ENCODE results near the gene GABRD. TPM values are rescaled to one million over a fixed set of nuclear protein-coding genes. Genes with fewer than 3 reads are reported as not detected.

GABRD gene
- total RNA-seq, 1 experiment from 2014 or later, result 15.6 TPM

DNA sequence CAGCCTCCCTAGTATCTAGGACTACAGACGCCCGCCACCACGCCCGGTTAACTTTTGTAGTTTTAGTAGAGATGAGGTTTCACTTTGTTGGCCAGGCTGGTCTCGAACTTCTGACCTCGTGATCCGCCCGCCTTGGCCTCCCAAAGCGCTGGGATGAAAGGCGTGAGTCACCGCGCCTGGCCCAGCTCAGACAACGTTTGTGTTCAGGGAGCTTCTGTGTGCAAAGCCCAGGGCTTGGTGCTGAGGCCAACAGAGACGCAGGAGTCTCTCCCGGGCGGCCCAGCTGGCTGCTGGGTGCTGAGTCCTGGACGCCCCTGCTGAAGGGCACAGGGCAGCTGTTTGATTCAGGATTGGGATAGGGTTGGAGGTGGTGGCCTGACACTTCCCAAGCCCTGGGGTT is 34.1 kb downstream of the GABRD start:
- no peak overlapping the region for H2AFZ ChIP-seq (ENCODE audit: low read depth, low read length, poor library complexity, severe bottlenecking)
- POLR2A ChIA-PET, result no interaction called here
- ATAC-seq (no peak), DNase-seq (ENCODE audit: low read depth, low spot score) (no peak)
- intact Hi-C loops (cut with micrococcal nuclease), result no loop called here
- H3K4me1 ChIP-seq (ENCODE audit: control insufficient read depth in 1 of 2, insufficient read depth in 2 of 2, low read length in 2 of 2), result peaks cover 31 to 46% of the 10 kb centered on the region in 2 experiments
- H3K27me3 ChIP-seq (ENCODE audit: insufficient read depth, low read length), result no peaks in the 10 kb centered on the region
- CTCF ChIA-PET, result no interaction called here
- peak overlapping the region; percentile 22; the same call in 1 of the 2 replicates for H3K9ac ChIP-seq (ENCODE audit: low read length)
- peaks cover 5 to 10% of the 10 kb centered on the region in 2 experiments; a peak in 2 of 4 replicates for H3K36me3 ChIP-seq (ENCODE audit: control insufficient read depth in 1 of 2, insufficient read depth in 2 of 2, low read length in 2 of 2)
- H4K20me1 ChIP-seq (ENCODE audit: insufficient read depth), result no peaks in the 10 kb centered on the region
- no peaks in the 10 kb centered on the region for H3K9me3 ChIP-seq (ENCODE audit: control insufficient read depth in 1 of 2, insufficient read depth in 1 of 2, low read depth in 1 of 2, low read length in 2 of 2)
- TF ChIP-seq EZH2phosphoT487 (IDR thresholded peaks at IDR 0.05; ENCODE audit: borderline replicate concordance) (no peak), CEBPB (IDR thresholded peaks at IDR 0.05; ENCODE audit: low read depth) (no peak), EZH2 (IDR thresholded peaks at IDR 0.05) (no peak), RAD21 (IDR thresholded peaks at IDR 0.05; ENCODE audit: low read depth) (no peak), FOSL1 (IDR thresholded peaks at IDR 0.05; ENCODE audit: low read depth) (no peak), TCF7L2 (IDR thresholded peaks at IDR 0.05; ENCODE audit: borderline replicate concordance, extremely low read depth, insufficient read depth, insufficient read length) (no peak), SIN3A (IDR thresholded peaks at IDR 0.05; ENCODE audit: low read depth) (no peak), ELF1 (IDR thresholded peaks at IDR 0.05; ENCODE audit: borderline replicate concordance, low read depth) (no peak), YY1 (IDR thresholded peaks at IDR 0.05; ENCODE audit: extremely low read depth, insufficient replicate concordance, low read depth, low read length) (no peak), JUND (IDR thresholded peaks at IDR 0.05) (no peak), SRF (IDR thresholded peaks at IDR 0.05; ENCODE audit: low read depth) (no peak), POLR2AphosphoS5 (IDR thresholded peaks at IDR 0.05; ENCODE audit: low read depth, low read length) (no peak), SP1 (IDR thresholded peaks at IDR 0.05; ENCODE audit: low read depth) (no peak)
- TF ChIP-seq, protein P1, sequence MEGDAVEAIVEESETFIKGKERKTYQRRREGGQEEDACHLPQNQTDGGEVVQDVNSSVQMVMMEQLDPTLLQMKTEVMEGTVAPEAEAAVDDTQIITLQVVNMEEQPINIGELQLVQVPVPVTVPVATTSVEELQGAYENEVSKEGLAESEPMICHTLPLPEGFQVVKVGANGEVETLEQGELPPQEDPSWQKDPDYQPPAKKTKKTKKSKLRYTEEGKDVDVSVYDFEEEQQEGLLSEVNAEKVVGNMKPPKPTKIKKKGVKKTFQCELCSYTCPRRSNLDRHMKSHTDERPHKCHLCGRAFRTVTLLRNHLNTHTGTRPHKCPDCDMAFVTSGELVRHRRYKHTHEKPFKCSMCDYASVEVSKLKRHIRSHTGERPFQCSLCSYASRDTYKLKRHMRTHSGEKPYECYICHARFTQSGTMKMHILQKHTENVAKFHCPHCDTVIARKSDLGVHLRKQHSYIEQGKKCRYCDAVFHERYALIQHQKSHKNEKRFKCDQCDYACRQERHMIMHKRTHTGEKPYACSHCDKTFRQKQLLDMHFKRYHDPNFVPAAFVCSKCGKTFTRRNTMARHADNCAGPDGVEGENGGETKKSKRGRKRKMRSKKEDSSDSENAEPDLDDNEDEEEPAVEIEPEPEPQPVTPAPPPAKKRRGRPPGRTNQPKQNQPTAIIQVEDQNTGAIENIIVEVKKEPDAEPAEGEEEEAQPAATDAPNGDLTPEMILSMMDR (IDR thresholded peaks at IDR 0.05 in 2 of 3, conservative IDR thresholded peaks at IDR 0.05 in 1 of 3; ENCODE audit: borderline replicate concordance in 1 of 3, insufficient read depth in 1 of 3, low read depth in 2 of 3, low read length in 2 of 3), result no peak
- TF ChIP-seq, protein P2, sequence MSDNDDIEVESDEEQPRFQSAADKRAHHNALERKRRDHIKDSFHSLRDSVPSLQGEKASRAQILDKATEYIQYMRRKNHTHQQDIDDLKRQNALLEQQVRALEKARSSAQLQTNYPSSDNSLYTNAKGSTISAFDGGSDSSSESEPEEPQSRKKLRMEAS (IDR thresholded peaks at IDR 0.05), result no peak
- TF ChIP-seq, protein P3, sequence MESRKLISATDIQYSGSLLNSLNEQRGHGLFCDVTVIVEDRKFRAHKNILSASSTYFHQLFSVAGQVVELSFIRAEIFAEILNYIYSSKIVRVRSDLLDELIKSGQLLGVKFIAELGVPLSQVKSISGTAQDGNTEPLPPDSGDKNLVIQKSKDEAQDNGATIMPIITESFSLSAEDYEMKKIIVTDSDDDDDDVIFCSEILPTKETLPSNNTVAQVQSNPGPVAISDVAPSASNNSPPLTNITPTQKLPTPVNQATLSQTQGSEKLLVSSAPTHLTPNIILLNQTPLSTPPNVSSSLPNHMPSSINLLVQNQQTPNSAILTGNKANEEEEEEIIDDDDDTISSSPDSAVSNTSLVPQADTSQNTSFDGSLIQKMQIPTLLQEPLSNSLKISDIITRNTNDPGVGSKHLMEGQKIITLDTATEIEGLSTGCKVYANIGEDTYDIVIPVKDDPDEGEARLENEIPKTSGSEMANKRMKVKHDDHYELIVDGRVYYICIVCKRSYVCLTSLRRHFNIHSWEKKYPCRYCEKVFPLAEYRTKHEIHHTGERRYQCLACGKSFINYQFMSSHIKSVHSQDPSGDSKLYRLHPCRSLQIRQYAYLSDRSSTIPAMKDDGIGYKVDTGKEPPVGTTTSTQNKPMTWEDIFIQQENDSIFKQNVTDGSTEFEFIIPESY (IDR thresholded peaks at IDR 0.05; ENCODE audit: extremely low read depth, insufficient replicate concordance, low read length), result no peak
- H3K9me2 ChIP-seq (ENCODE audit: insufficient read depth), result no peaks in the 10 kb centered on the region
- RAD21 ChIA-PET (ENCODE audit: low non-redundant PET in 1 of 2, low total read pairs in 2 of 2, uncharacterized antibody in 2 of 2, unreplicated experiment in 2 of 2), result no interaction called here
- H3K4me2 ChIP-seq (ENCODE audit: low read length), result peak overlapping the region; percentile 90
- no TSS peak for BruUV-seq (replicated peaks)
- peaks cover 36% of the 10 kb centered on the region for H3K79me2 ChIP-seq (ENCODE audit: insufficient read depth, low read length)
- peak overlapping the region; percentile 14; the same call in 1 of the 2 replicates for H3K27ac ChIP-seq (ENCODE audit: low read depth, low read length)
- peak overlapping the region in 1 of 2 experiments; percentile 32; a peak in 2 of 4 replicates for H3K4me3 ChIP-seq (replicated peaks in 1 of 2; ENCODE audit: low read depth in 1 of 2, low read length in 2 of 2)
